Motor neuron (in vitro differentiated cells): ENCODE data around the gene MCL1. TPM values are rescaled to one million over a fixed set of nuclear protein-coding genes. Genes with fewer than 3 reads are reported as not detected.
"Not testable (repeated sequence)": the region's sequence is repeated elsewhere in the genome, so short reads cannot be mapped to it uniquely, and the experiment has no call there.

Experiments used
- ATAC-seq, 8 experiments: fragments of 200-7000 bp; cut with Tn5 transposase; replicated peaks in 6 of 8; 2 replicates each; pipeline ENCODE4 v1.8.0; 2021; ENCODE audit warnings: mild to moderate bottlenecking in 8 of 8, moderate library complexity in 8 of 8
- H3K27ac ChIP-seq, 2 donors: fragments of 250-450 bp; sonication (Bioruptor Pico); 2 replicates each; pipeline ENCODE4 v1.9.0; 2021; ENCODE audit warnings: antibody characterized with exemption in 2 of 2, mild to moderate bottlenecking in 2 of 2, moderate library complexity in 1 of 2
- H3K4me1 ChIP-seq, 2 donors: fragments of 250-450 bp; sonication (Bioruptor Pico); replicated peaks in 1 of 2; 2 replicates each; pipeline ENCODE4 v1.6.1; 2021; ENCODE audit warnings: antibody characterized with exemption in 2 of 2, mild to moderate bottlenecking in 2 of 2, moderate library complexity in 1 of 2
- H3K4me3 ChIP-seq, 5 donors: fragments of 250-450 bp; sonication (Bioruptor Pico); 2 replicates each; pipeline ENCODE4 v1.9.0; 2021; ENCODE audit warnings: antibody characterized with exemption in 5 of 5, mild to moderate bottlenecking in 5 of 5, moderate library complexity in 4 of 5
- WGBS, 10 experiments: fragments of 450-650 bp; shearing (Covaris generic); methylation state at CpG; one replicate each; pipeline ENCODE4 v1.0.0; 2022; 5-methylcytosine and 5-hydroxymethylcytosine counted together
- in situ Hi-C, 9 experiments: fragments of 400-800 bp; cut with MboI; loops; one replicate each; pipeline ENCODE4 v1.15.0; 2021; ENCODE audit warnings: low sequenced_read_pairs in 9 of 9, low pct_unique_long_range_greater_than_20kb in 2 of 9; ENCODE audit not compliant: unreplicated experiment in 9 of 9
- total RNA-seq, 8 experiments: library from RNA; unstranded; fragments of 300-600 nt; gene quantifications; 2 replicates each; pipeline versions ENCODE4 v1.2.3 to v1.2.4, GENCODE V29; 2022

MCL1 gene
- total RNA-seq, 8 experiments from 2014 or later: 125 to 182 (median 142) TPM

GRCh38 chr1:150613061-150613920 is 33.9 kb upstream of the MCL1 start:
- peak in 3 of 8 experiments; percentile 21 to 51 (median 24) for ATAC-seq
- WGBS, 10 experiments: 13 to 92% (median 73%) methylated on average over 2 to 11 of the region's 12 CpGs
- H3K27ac ChIP-seq: no peak overlapping the region
- H3K4me1 ChIP-seq: peaks cover 3 to 22% of the 10 kb centered on the region in 2 donors
- in situ Hi-C loops: no loop called here
- no peak overlapping the region for H3K4me3 ChIP-seq

GRCh38 chr1:150612014-150612345 is 32.6 kb upstream of the MCL1 start:
- Histone ChIP-seq H3K27ac (peak overlapping the region in 1 of 2 donors; percentile 46), H3K4me3 (no peak overlapping the region), H3K4me1 (peaks cover 3 to 22% of the 10 kb centered on the region in 2 donors)
- WGBS, 10 experiments: 44 to 100% (median 95%) methylated on average over 1 to 3 of the region's 3 CpGs; no CpG with 5 or more reads in 1 of the 10 experiments
- in situ Hi-C loops: no loop called here
- ATAC-seq: no peak

- H3K4me1 ChIP-seq: peaks cover 3 to 22% of the 10 kb centered on the region in 2 donors
- no peak overlapping the region for H3K4me3 ChIP-seq
- in situ Hi-C loops: no loop called here
- no peak for ATAC-seq
- H3K27ac ChIP-seq: peak overlapping the region in 1 of 2 donors; percentile 83
- WGBS, 10 experiments: 81 to 100% (median 93%) methylated on average over 1 to 4 of the region's 4 CpGs; no CpG with 5 or more reads in 3 of the 10 experiments
These were observed 31.2 kb upstream of the MCL1 start for GRCh38 chr1:150610576-150610975.

GRCh38 chr1:150609732-150610131 is 30.3 kb upstream of the MCL1 start:
- ATAC-seq: peak in 5 of 8 experiments; percentile 60 to 81 (median 75)
- no peak overlapping the region for H3K4me3 ChIP-seq
- peaks cover 6 to 27% of the 10 kb centered on the region in 2 donors for H3K4me1 ChIP-seq
- WGBS, 10 experiments: 5 to 100% (median 17%) methylated on average over 1 to 2 of the region's 2 CpGs; no CpG with 5 or more reads in 1 of the 10 experiments
- in situ Hi-C loops: no loop called here
- peak overlapping the region; percentile 67 to 83 for H3K27ac ChIP-seq

GRCh38 chr1:150606463-150607142 is 27.2 kb upstream of the MCL1 start:
- no peak overlapping the region for H3K4me3 ChIP-seq
- in situ Hi-C loops: no loop called here
- 90 to 100% (median 93%) methylated on average over 2 to 7 of the region's 7 CpGs; no CpG with 5 or more reads in 4 of the 10 experiments for WGBS, 10 experiments
- no peak for ATAC-seq
- peaks cover 10 to 28% of the 10 kb centered on the region in 2 donors for H3K4me1 ChIP-seq
- H3K27ac ChIP-seq: no peak overlapping the region

- ATAC-seq, H3K4me3 ChIP-seq, in situ Hi-C loops: not testable (repeated sequence)
- 86 to 100% (median 100%) methylated on average over 1 to 3 of the region's 3 CpGs for WGBS, 10 experiments
- H3K27ac ChIP-seq: peak overlapping the region; percentile 63 to 65
- H3K4me1 ChIP-seq: peaks cover 10 to 24% of the 10 kb centered on the region in 2 donors
These were observed 26.0 kb upstream of the MCL1 start for GRCh38 chr1:150605451-150605731.

- peaks cover 7 to 13% of the 10 kb centered on the region in 2 donors for H3K4me1 ChIP-seq
- H3K27ac ChIP-seq: peak overlapping the region; percentile 49 to 65
- 79 to 100% (median 83%) methylated on average over 1 to 2 of the region's 2 CpGs; no CpG with 5 or more reads in 3 of the 10 experiments for WGBS, 10 experiments
- H3K4me3 ChIP-seq: no peak overlapping the region
- in situ Hi-C loops: no loop called here
- no peak for ATAC-seq
These were observed 24.8 kb upstream of the MCL1 start for GRCh38 chr1:150604226-150604588.

- no peak overlapping the region for H3K27ac ChIP-seq
- peaks cover 7 to 11% of the 10 kb centered on the region in 2 donors for H3K4me1 ChIP-seq
- ATAC-seq: no peak
- in situ Hi-C loops: no loop called here
- no peak overlapping the region for H3K4me3 ChIP-seq
- 68 to 100% (median 82%) methylated on average over 1 to 3 of the region's 3 CpGs; no CpG with 5 or more reads in 2 of the 10 experiments for WGBS, 10 experiments
These were observed 24.3 kb upstream of the MCL1 start for GRCh38 chr1:150603711-150604110.

- peaks cover 7 to 11% of the 10 kb centered on the region in 2 donors for H3K4me1 ChIP-seq
- H3K4me3 ChIP-seq, H3K27ac ChIP-seq, ATAC-seq, in situ Hi-C loops: not testable (repeated sequence)
- WGBS, 10 experiments: 80 to 100% (median 94%) methylated on average over 1 to 12 of the region's 12 CpGs
These were observed 23.0 kb upstream of the MCL1 start for GRCh38 chr1:150602372-150602771.

GRCh38 chr1:150601540-150601939 is 22.1 kb upstream of the MCL1 start:
- no peak for ATAC-seq
- in situ Hi-C loops: no loop called here
- Histone ChIP-seq H3K4me1 (peaks cover 7 to 11% of the 10 kb centered on the region in 2 donors), H3K27ac (no peak overlapping the region), H3K4me3 (no peak overlapping the region)

- H3K4me3 ChIP-seq, H3K4me1 ChIP-seq, H3K27ac ChIP-seq, ATAC-seq, in situ Hi-C loops: not testable (repeated sequence)
- WGBS, 10 experiments: 81 to 100% (median 96%) methylated on average over 1 to 4 of the region's 4 CpGs; no CpG with 5 or more reads in 2 of the 10 experiments
These were observed 18.9 kb upstream of the MCL1 start for GRCh38 chr1:150598346-150598745.

- ATAC-seq: peak in 2 of 8 experiments; percentile 28 to 43
- in situ Hi-C loops: no loop called here
- Histone ChIP-seq H3K27ac (no peak overlapping the region), H3K4me1 (no peaks in the 10 kb centered on the region), H3K4me3 (no peak overlapping the region)
- 45 to 100% (median 75%) methylated on average over 1 to 3 of the region's 3 CpGs; no CpG with 5 or more reads in 2 of the 10 experiments for WGBS, 10 experiments
These were observed 17.6 kb upstream of the MCL1 start for GRCh38 chr1:150596976-150597375.

- Histone ChIP-seq H3K4me1 (no peaks in the 10 kb centered on the region), H3K4me3 (no peak overlapping the region), H3K27ac (no peak overlapping the region)
- in situ Hi-C loops: no loop called here
- ATAC-seq: no peak
- 81 to 100% (median 100%) methylated on average over 2 to 7 of the region's 7 CpGs; no CpG with 5 or more reads in 1 of the 10 experiments for WGBS, 10 experiments
These were observed 16.9 kb upstream of the MCL1 start for GRCh38 chr1:150596095-150596892.
